HuH-7 (cell line): ENCODE data around the gene CTBP2.
"Not testable (repeated sequence)": the region's sequence is repeated elsewhere in the genome, so short reads cannot be mapped to it uniquely, and the experiment has no call there.

Source experiments
- DNase-seq: peaks from one replicate; pipeline ENCODE4 v3.0.0; 2011; ENCODE audit warnings: low spot score

The CTBP2 gene

GRCh38 chr10:124996854-124997215, 163.5 kb downstream of the CTBP2 start:
- no peak for DNase-seq

- DNase-seq, result peak; percentile 4
Observed at GRCh38 chr10:124996127-124996853, 164.1 kb downstream of the CTBP2 start.

- no peak for DNase-seq
Observed at GRCh38 chr10:124995605-124996004, 164.8 kb downstream of the CTBP2 start.

GRCh38 chr10:124994573-124995473, 165.5 kb downstream of the CTBP2 start:
- no peak for DNase-seq

GRCh38 chr10:124993736-124994451, 166.5 kb downstream of the CTBP2 start:
- DNase-seq, result no peak

GRCh38 chr10:124993345-124993708, 167.0 kb downstream of the CTBP2 start:
- DNase-seq, result no peak

GRCh38 chr10:124992462-124993344, 167.7 kb downstream of the CTBP2 start:
- peak; percentile 39 for DNase-seq

GRCh38 chr10:124991835-124992234, 168.5 kb downstream of the CTBP2 start:
- no peak for DNase-seq

GRCh38 chr10:124990671-124991625, 169.4 kb downstream of the CTBP2 start:
- no peak for DNase-seq

GRCh38 chr10:124989526-124989925, 170.8 kb downstream of the CTBP2 start:
- DNase-seq, result no peak

GRCh38 chr10:124988753-124989152, 171.6 kb downstream of the CTBP2 start:
- DNase-seq, result not testable (repeated sequence)

- DNase-seq, result no peak
Observed at GRCh38 chr10:124987788-124988187, 172.6 kb downstream of the CTBP2 start.

- no peak for DNase-seq
Observed at GRCh38 chr10:124985162-124985561, 175.2 kb downstream of the CTBP2 start.

GRCh38 chr10:124984376-124984775, 176.0 kb downstream of the CTBP2 start:
- DNase-seq, result no peak

- DNase-seq, result no peak
Observed at GRCh38 chr10:124983321-124983720, 177.0 kb downstream of the CTBP2 start.

GRCh38 chr10:124978376-124978725, 182.0 kb downstream of the CTBP2 start:
- DNase-seq, result no peak

- no peak for DNase-seq
Observed at GRCh38 chr10:124977648-124978375, 182.6 kb downstream of the CTBP2 start.

- DNase-seq, result no peak
Observed at GRCh38 chr10:124977161-124977560, 183.2 kb downstream of the CTBP2 start.

- no peak for DNase-seq
Observed at GRCh38 chr10:124975977-124976514, 184.3 kb downstream of the CTBP2 start.

- DNase-seq, result no peak
Observed at GRCh38 chr10:124974131-124974530, 186.2 kb downstream of the CTBP2 start.
